Muscle of arm (tissue), 12 donors: Measurements from ENCODE around the gene PPP6C. TPM values are rescaled to one million over a fixed set of nuclear protein-coding genes. Genes with fewer than 3 reads are reported as not detected.

Source experiments
- DNase-seq: peaks from one replicate; pipeline ENCODE4 v3.0.0-alpha.2; 2013
- polyA plus RNA-seq, 12 donors: library from polyadenylated mRNA; unstranded; fragments of 120-200 nt; gene quantifications; one replicate each; pipeline ENCODE4 v1.2.1, GENCODE V29; 2013; ENCODE audit not compliant: insufficient read length in 12 of 12

The PPP6C gene
- polyA plus RNA-seq, 12 donors = 28.0 to 47.3 (median 42.7) TPM; not detected in 1

DNA sequence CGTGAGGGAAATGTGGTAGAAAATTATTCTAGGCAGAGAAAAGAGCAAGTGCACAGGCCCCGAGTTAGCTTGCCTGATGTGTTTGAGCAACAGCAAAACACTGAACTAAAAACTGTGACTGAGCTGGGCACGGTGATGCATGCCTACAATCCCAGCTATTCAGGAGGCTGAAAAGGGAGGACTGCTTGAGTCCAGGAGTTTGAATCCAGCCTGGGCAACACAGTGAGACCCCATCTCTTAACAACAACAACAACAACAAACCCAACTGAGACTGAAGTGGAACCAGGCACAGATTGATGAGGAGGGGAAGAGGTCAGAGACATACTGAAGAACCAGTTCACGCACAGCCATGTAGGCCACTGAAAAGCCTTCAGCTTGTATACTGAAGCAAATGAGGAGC is 88.8 kb downstream of the PPP6C start:
- no peak for DNase-seq

DNA sequence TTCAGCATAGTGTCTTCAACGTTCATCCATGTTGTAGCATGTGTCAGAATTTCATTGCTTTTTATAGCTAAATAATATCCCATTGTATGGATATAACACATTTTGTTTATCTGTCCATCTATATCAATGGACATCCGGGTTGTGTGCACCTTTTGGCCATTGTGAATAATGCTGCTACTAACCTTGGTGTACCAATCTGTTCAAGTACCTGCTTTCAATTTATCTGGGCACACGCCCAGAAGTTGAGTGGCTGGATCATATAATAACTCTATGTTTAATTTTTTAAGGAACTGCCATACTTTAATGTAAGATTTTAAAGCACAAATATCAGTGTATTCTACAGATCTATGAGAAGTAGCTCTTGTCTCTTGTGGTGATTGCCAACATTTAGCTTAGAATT is 89.8 kb downstream of the PPP6C start:
- no peak for DNase-seq

Other genes starting within 250 kb of the PPP6C start
- 10 to 100 TPM in 11 of 12 donors, not detected in 1; 10.1 to 21.2 (median 13.3) TPM for gene GOLGA1, start 248.7 kb downstream of the PPP6C start, polyA plus RNA-seq
- 10 to 100 TPM in 6 of 12 donors, 1 to 10 TPM in 5, not detected in 1; 6.8 to 14.1 (median 10.4) TPM for gene SCAI, start 46.3 kb downstream of the PPP6C start, polyA plus RNA-seq
- 10 to 100 TPM in 11 of 12 donors, not detected in 1; 12.7 to 21.3 (median 15.1) TPM for gene RABEPK, start 10.7 kb upstream of the PPP6C start, polyA plus RNA-seq
- gene HSPA5, start 51.5 kb upstream of the PPP6C start, polyA plus RNA-seq = 100 to 1,000 TPM in 11 of 12 donors, not detected in 1; 146 to 244 (median 192) TPM
- 10 to 100 TPM in 10 of 12 donors, 1 to 10 TPM in 1, not detected in 1; 9.4 to 30.4 (median 20.1) TPM for gene GAPVD1, start 72.0 kb upstream of the PPP6C start, polyA plus RNA-seq